Right lobe of liver (tissue), 6 donors: ENCODE data around the gene MBNL2. TPM values are rescaled to one million over a fixed set of nuclear protein-coding genes. Genes with fewer than 3 reads are reported as not detected.

Experiments used
- ATAC-seq, 4 donors: fragments of 200-7000 bp; cut with Tn5 transposase; one replicate each; pipeline ENCODE4 v1.9.1; 2020; ENCODE audit warnings: mild to moderate bottlenecking in 4 of 4, moderate library complexity in 4 of 4
- DNase-seq, 3 donors: peaks; one replicate each; pipeline ENCODE4 v3.0.0-alpha.2; 2020
- H3K27ac ChIP-seq, 3 donors: fragments of 200-600 bp; one replicate each; pipeline ENCODE4 v1.8.0; 2022
- H3K27me3 ChIP-seq, 2 donors: fragments of 200-600 bp; one replicate each; pipeline ENCODE4 v1.8.0; 2022
- H3K36me3 ChIP-seq, 4 donors: fragments of 200-600 bp; sonication (generic) in 1 of 4; one replicate each; pipeline versions ENCODE4 v1.5.1 to v1.8.0; 2017 to 2022; ENCODE audit warnings: control low read depth in 1 of 4
- H3K4me1 ChIP-seq, 4 donors: fragments of 200-600 bp; sonication (generic) in 1 of 4; one replicate each; pipeline versions ENCODE4 v1.5.1 to v1.8.0; 2017 to 2022; ENCODE audit warnings: control low read depth in 1 of 4
- H3K4me3 ChIP-seq, 3 donors: fragments of 200-600 bp; one replicate each; pipeline ENCODE4 v1.8.0; 2022
- H3K9me3 ChIP-seq, 4 donors: fragments of 200-600 bp; sonication (generic) in 1 of 4; one replicate each; pipeline versions ENCODE4 v1.5.1 to v1.8.0; 2017 to 2022; ENCODE audit warnings: control low read depth in 1 of 4
- POLR2A ChIP-seq: fragments of 450-650 bp; IDR thresholded peaks from one replicate; pipeline ENCODE4 v1.6.1; 2017; ENCODE audit warnings: antibody characterized with exemption, mild to moderate bottlenecking
- WGBS: methylation state at CpG from one replicate; pipeline ENCODE4 v1.1.6; 2018; ENCODE audit warnings: low coverage, low lambda C conversion rate; ENCODE audit not compliant: insufficient coverage; ENCODE audit errors: missing lambda C conversion rate; 5-methylcytosine and 5-hydroxymethylcytosine counted together
- intact Hi-C, 2 donors: fragments of 100-400 bp; cut with DNase I; formaldehyde crosslinking; loops; one replicate each; pipeline versions ENCODE4 v1.11.2 to v1.14.1; 2022
- total RNA-seq, 6 experiments: library from RNA; depleted of rRNA in 2 of 6; stranded (reverse); fragments of >200 nt in 2 of 6; fragmentation: NEBNext Ultra II Directional in 3 of 6; extraction: Animal tissue kit (Norgen Biotek cat#: 25700) in 3 of 6; gene quantifications; one replicate each; pipeline versions ENCODE4 v1.1.0 to v1.2.4, GENCODE V29; 2016 to 2023
- TF ChIP-seq, protein P1 (sequence below), 4 donors: fragments of 200-600 bp in 3 of 4; fragments of 450-650 bp in 1 of 4; IDR thresholded peaks; one replicate each; pipeline versions ENCODE4 v1.5.1 to v1.8.0; 2016 to 2022; ENCODE audit warnings: antibody characterized with exemption in 4 of 4, mild to moderate bottlenecking in 2 of 4
- donor health status: DM: no; HTN: yes; CAD: no.
- donor health status: DM: no; HTN: no; CAD: no.
- donor health status: DM: no; HTN: no; CAD: no.
- donor health status: DM: no; HTN: yes; CAD: no.
- donor health status: DM: no; HTN: yes; CAD: no.

MBNL2 gene
- total RNA-seq, 6 experiments from 2014 or later, result 30.3 to 135 (median 81.5) TPM

DNA sequence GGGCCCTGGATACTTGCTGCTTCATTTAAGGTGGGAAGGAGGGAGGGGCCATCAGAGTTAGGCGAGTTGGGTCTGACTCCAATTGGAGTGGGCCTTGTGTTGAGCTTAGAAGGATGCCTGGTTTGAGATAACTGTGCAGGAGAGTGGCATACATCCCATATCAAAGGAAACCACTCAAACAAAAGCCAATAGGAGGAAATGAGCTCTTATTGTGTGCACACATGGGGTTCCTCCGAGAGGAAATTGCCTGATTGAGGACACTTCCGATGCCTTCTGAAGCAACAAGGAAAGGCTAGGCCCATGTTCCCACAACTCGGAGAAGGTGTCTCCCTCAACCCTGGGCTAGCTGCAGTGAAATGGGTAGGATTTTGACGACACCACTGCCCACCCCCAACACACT lies 19.6 kb downstream of the MBNL2 start:
- H3K27ac ChIP-seq, result peak overlapping the region in 1 of 3 donors; percentile 39
- ATAC-seq (peak; percentile 12 to 61 (median 21)), DNase-seq (no peak)
- H3K4me3 ChIP-seq, result no peak overlapping the region
- intact Hi-C loops, result no loop called here
- H3K27me3 ChIP-seq, result no peaks in the 10 kb centered on the region
- H3K4me1 ChIP-seq, result peaks cover 0 to 75% (median 32%) of the 10 kb centered on the region in 4 donors
- H3K9me3 ChIP-seq, result no peaks in the 10 kb centered on the region
- 73% methylated on average over 4 of the region's 5 CpGs for WGBS
- TF ChIP-seq, protein P1, sequence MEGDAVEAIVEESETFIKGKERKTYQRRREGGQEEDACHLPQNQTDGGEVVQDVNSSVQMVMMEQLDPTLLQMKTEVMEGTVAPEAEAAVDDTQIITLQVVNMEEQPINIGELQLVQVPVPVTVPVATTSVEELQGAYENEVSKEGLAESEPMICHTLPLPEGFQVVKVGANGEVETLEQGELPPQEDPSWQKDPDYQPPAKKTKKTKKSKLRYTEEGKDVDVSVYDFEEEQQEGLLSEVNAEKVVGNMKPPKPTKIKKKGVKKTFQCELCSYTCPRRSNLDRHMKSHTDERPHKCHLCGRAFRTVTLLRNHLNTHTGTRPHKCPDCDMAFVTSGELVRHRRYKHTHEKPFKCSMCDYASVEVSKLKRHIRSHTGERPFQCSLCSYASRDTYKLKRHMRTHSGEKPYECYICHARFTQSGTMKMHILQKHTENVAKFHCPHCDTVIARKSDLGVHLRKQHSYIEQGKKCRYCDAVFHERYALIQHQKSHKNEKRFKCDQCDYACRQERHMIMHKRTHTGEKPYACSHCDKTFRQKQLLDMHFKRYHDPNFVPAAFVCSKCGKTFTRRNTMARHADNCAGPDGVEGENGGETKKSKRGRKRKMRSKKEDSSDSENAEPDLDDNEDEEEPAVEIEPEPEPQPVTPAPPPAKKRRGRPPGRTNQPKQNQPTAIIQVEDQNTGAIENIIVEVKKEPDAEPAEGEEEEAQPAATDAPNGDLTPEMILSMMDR (IDR thresholded peaks at IDR 0.05), result no peak
- no peak for TF ChIP-seq POLR2A
- H3K36me3 ChIP-seq, result no peaks in the 10 kb centered on the region

DNA sequence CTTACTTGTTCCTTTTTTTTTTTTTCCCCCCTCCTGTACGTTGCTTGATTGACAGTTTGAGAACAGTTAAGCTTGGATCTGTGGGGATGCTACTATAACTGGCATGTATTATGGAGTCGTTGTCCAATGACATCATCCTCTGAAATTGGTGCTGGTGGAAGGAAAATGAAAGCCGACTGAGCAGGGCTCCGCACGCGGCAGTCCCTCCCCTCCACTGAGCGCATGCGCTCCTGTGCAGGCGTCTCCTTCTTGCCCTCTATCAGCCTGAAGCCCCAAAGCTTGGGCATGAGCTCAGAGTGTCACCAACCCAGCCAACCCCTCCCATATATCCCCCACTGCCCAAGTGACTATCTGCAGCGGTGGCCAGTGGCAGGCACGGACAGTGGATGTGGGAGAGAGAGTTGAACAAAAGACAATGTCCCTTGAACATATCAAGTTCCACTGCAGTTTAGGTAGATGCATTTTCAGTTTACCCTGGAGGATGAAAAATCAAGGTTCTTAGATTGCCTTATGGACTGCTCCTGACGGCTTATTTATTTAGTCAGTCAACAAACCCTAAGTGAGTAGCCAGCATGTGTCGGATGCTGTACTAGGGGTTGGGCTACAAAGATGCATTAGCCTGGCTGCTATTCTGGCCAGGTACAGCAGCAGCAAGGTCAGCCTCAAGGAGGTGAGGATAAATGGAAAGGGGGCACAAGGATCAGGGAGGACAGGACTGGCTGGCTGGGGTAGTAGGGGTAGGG lies 20.8 kb downstream of the MBNL2 start:
- no peak for DNase-seq
- ATAC-seq, result peak in 2 of 4 donors; percentile 5 to 22
- Histone ChIP-seq H3K36me3 (no peaks in the 10 kb centered on the region), H3K9me3 (no peaks in the 10 kb centered on the region), H3K4me1 (peaks cover 0 to 84% (median 34%) of the 10 kb centered on the region in 4 donors), H3K27ac (peak overlapping the region in 2 of 3 donors; percentile 37 to 63), H3K4me3 (no peak overlapping the region), H3K27me3 (no peaks in the 10 kb centered on the region)
- intact Hi-C loops, result no loop called here
- TF ChIP-seq, protein P1 (IDR thresholded peaks at IDR 0.05), result no peak
- no peak for TF ChIP-seq POLR2A
- 83% methylated on average over 10 of the region's 13 CpGs for WGBS

DNA sequence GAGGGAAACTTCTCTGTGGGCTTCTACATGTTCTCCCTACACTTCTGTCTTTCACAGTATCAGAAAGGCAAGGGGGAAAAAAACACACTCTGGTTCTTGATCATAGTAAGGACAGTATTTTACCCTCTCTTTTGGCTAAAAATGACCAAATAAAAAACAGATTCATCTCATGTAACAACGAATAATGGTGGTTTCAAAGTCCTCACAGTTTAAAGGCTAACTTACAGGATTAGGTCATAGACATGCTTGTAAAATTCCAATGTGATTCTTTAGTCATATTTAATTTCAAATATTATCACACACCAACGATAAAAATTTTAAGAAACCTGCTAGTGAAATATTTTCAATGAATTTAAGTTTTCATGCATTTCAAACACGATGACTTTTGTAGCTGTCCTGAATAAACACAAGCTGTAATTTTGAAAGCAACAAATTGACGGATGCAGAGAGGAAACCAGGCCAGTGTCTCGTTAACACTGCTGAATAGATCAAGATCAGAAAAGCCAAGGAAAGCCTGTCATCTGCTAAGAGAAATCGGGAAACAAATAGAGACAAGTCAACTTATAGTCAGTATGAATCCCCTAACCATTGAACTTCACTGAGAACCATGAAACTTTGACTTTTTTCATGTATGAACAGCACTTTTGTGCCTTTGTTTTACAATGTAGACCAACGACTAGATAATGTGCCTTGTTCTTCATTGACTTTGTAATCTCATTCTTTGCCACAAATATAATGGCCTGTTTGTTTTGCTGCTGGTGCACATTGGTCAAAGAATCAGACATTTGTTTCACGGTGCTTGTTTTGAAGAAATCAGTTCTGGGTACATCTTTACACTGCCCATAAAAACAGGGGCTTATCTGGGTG lies 22.0 kb downstream of the MBNL2 start:
- no peaks in the 10 kb centered on the region for H3K9me3 ChIP-seq
- H3K4me3 ChIP-seq, result no peak overlapping the region
- WGBS, result 14% methylated on average over 8 of the region's 8 CpGs
- intact Hi-C loops, result no loop called here
- peak overlapping the region; percentile 37 to 63 (median 53) for H3K27ac ChIP-seq
- no peak for TF ChIP-seq POLR2A
- TF ChIP-seq, protein P1 (IDR thresholded peaks at IDR 0.05), result no peak
- no peaks in the 10 kb centered on the region for H3K36me3 ChIP-seq
- DNase-seq (no peak), ATAC-seq (peak in 2 of 4 donors; percentile 14 to 29)
- peaks cover 0 to 85% (median 38%) of the 10 kb centered on the region in 4 donors for H3K4me1 ChIP-seq
- no peaks in the 10 kb centered on the region for H3K27me3 ChIP-seq

DNA sequence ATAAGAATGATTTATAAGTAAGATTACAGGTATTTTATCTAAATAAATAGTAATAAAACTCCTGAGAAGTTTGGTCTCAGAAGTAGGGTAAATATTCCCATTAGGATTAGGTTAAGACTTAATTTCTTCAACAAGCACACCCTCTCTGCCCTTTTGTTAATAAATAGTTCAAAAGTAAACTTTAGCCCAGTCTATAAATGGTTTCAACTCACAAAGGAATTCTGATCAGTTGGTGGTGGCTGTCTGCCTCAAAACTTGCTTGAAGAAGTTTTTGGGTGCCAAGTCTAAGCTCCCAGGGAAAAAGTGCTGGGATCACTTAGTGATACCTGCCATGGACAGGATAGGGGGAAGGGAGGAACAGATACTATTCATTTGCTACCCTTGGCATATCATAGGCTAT lies 22.9 kb downstream of the MBNL2 start:
- Histone ChIP-seq H3K27me3 (no peaks in the 10 kb centered on the region), H3K36me3 (no peaks in the 10 kb centered on the region), H3K4me3 (no peak overlapping the region), H3K4me1 (peaks cover 0 to 85% (median 45%) of the 10 kb centered on the region in 4 donors), H3K27ac (peak overlapping the region; percentile 37 to 63 (median 53)), H3K9me3 (no peaks in the 10 kb centered on the region)
- TF ChIP-seq, protein P1 (IDR thresholded peaks at IDR 0.05), result no peak
- peak; percentile 27 for TF ChIP-seq POLR2A
- intact Hi-C loops, result no loop called here
- DNase-seq (no peak), ATAC-seq (peak; percentile 4 to 56 (median 42))
